Measurements from ENCODE around the gene CYTH4. TPM values are rescaled to one million over a fixed set of nuclear protein-coding genes. Genes with fewer than 3 reads are reported as not detected.

CYTH4 gene
- total RNA-seq, 4 donors from 2014 or later = 4.2 to 21.3 (median 9.3) TPM

DNA sequence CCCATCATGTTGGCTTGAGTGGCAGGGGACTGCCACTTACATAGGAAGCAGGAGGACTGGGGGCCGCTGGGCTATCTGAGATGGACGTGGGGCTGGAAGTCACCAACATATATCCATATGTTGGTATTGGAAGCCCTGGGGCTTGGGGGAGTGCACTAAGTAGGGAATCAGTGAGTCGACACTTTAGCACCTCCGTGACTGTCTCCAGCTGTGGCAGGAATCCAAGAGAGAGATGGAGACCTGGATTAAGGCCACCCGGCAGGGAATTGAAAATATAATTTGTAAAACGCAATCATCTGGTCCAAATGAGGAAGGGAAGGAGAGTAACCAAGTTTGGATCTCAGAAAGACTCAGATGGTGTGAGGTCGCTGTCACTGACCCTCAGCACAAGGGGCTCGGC, 76.6 kb downstream of the CYTH4 start:
- TF ChIP-seq CTCF (IDR thresholded peaks at IDR 0.05) = no peak
- no peak for TF ChIP-seq EP300 (IDR thresholded peaks at IDR 0.05)
- no peak for TF ChIP-seq POLR2AphosphoS5 (IDR thresholded peaks at IDR 0.05)
- no peak for TF ChIP-seq POLR2A (IDR thresholded peaks at IDR 0.05)
- no peaks in the 10 kb centered on the region for H3K4me1 ChIP-seq
- peaks cover 61% of the 10 kb centered on the region for H3K27me3 ChIP-seq
- H3K9me3 ChIP-seq = peaks cover 0 to 7% (median 0%) of the 10 kb centered on the region in 3 donors
- 51 to 53% methylated on average over 7 to 8 of the region's 8 CpGs for WGBS, 2 donors (ENCODE audit: low coverage in 1 of 2)
- no peaks in the 10 kb centered on the region for H3K36me3 ChIP-seq
- no peak for ATAC-seq
- no peak overlapping the region for H3K27ac ChIP-seq
- no peak overlapping the region for H3K4me3 ChIP-seq

GRCh38 chr22:37362621-37363020, 80.3 kb downstream of the CYTH4 start:
- Histone ChIP-seq H3K27ac (no peak overlapping the region), H3K4me3 (no peak overlapping the region), H3K4me1 (no peaks in the 10 kb centered on the region), H3K9me3 (no peaks in the 10 kb centered on the region), H3K36me3 (no peaks in the 10 kb centered on the region), H3K27me3 (peaks cover 24% of the 10 kb centered on the region)
- ATAC-seq = no peak
- 26% methylated on average over 2 of the region's 3 CpGs; no CpG with 5 or more reads in 1 of the 2 donors for WGBS, 2 donors (ENCODE audit: low coverage in 1 of 2)
- no peak for TF ChIP-seq POLR2A (IDR thresholded peaks at IDR 0.05)
- no peak for TF ChIP-seq EP300 (IDR thresholded peaks at IDR 0.05)
- TF ChIP-seq POLR2AphosphoS5 (IDR thresholded peaks at IDR 0.05) = no peak
- no peak for TF ChIP-seq CTCF (IDR thresholded peaks at IDR 0.05)

DNA sequence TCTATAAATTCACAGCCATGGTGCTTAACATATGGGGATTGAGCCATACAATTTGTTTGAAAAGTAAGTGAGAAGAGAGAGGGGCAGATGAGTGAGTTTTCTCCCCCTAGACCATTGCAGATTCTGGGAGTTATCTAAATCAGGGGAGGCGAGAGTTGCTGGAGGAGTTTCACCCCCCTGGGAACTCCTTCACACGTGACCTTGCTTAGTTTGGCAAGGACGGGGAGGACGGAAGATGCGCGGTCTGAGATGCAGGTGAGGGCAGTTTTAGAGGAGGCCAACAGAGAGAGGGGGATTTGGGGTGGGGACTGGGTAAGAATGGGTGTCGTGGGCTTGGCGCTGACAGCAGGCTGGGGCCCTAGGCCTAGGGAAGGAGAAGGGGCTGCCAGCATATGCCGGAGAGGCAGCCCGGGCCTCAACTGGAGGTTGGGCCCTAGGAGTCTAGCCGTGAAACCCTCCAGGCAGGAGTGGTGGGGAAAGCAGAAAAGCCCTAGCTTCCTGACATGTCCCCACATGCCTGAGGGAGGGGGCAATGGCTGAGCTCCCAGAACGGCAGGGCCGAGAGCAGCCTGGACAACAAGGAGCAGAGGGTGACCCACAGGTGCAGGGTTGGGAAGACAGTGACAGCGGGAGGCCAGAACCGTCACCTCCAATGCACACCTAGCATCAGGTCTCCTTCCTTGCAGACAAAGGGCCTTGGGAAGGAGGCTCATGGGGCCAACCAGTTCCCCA, 81.1 kb downstream of the CYTH4 start:
- H3K27me3 ChIP-seq = peaks cover 16% of the 10 kb centered on the region
- no peak overlapping the region for H3K27ac ChIP-seq
- H3K9me3 ChIP-seq = no peaks in the 10 kb centered on the region
- H3K4me3 ChIP-seq = no peak overlapping the region
- TF ChIP-seq POLR2AphosphoS5 (IDR thresholded peaks at IDR 0.05) = no peak
- TF ChIP-seq EP300 (IDR thresholded peaks at IDR 0.05) = no peak
- TF ChIP-seq CTCF (IDR thresholded peaks at IDR 0.05) = no peak
- TF ChIP-seq POLR2A (IDR thresholded peaks at IDR 0.05) = no peak
- no peaks in the 10 kb centered on the region for H3K4me1 ChIP-seq
- H3K36me3 ChIP-seq = no peaks in the 10 kb centered on the region
- no peak for ATAC-seq
- WGBS, 2 donors (ENCODE audit: low coverage in 1 of 2) = 52% methylated on average over 5 of the region's 15 CpGs; no CpG with 5 or more reads in 1 of the 2 donors

Other genes starting within 250 kb of the CYTH4 start
- gene KCTD17, start 230.8 kb upstream of the CYTH4 start, total RNA-seq = 10 to 100 TPM; 23.3 to 33.2 (median 29.3) TPM
- not detected for gene TMPRSS6, start 172.8 kb upstream of the CYTH4 start, total RNA-seq
- gene IL2RB, start 132.6 kb upstream of the CYTH4 start, total RNA-seq = 1 to 10 TPM in 1 of 4 donors, under 1 TPM in 3; 0.07 to 3.1 (median 0.29) TPM
- 1 to 10 TPM in 2 of 4 donors, under 1 TPM in 2; 0.69 to 1.6 (median 1.1) TPM for gene C1QTNF6, start 94.3 kb upstream of the CYTH4 start, total RNA-seq
- not detected for gene SSTR3, start 70.0 kb upstream of the CYTH4 start, total RNA-seq
- 10 to 100 TPM in 1 of 4 donors, 1 to 10 TPM in 3; 2.0 to 11.3 (median 6.4) TPM for gene RAC2, start 38.2 kb upstream of the CYTH4 start, total RNA-seq
- gene ELFN2, start 145.0 kb downstream of the CYTH4 start, total RNA-seq = under 1 TPM in 3 of 4 donors, not detected in 1; under 0.01 to 0.19 (median 0.16) TPM
- gene MFNG, start 203.9 kb downstream of the CYTH4 start, total RNA-seq = 10 to 100 TPM in 3 of 4 donors, 1 to 10 TPM in 1; 6.4 to 14.6 (median 12.1) TPM
- 10 to 100 TPM in 2 of 4 donors, 1 to 10 TPM in 2; 4.0 to 14.0 (median 9.9) TPM for gene CARD10, start 236.9 kb downstream of the CYTH4 start, total RNA-seq

Data from gastroesophageal sphincter (tissue), 4 donors.